ENCODE results near the gene SULF2.

The SULF2 gene

GRCh38 chr20:47773371-47773786 lies 11.9 kb downstream of the SULF2 start:
- no peak for DNase-seq (ENCODE audit: extremely low spot score)
- TF ChIP-seq CTCF (IDR thresholded peaks at IDR 0.05; ENCODE audit: control extremely low read depth, extremely low read depth, low read depth, missing control alignments): no peak
- CTCF ChIA-PET: interaction anchor here (1.4 to 2.8 kb wide), 3 partner anchors 10 to 847 kb away, joined by 4 to 10 read pairs (median 5); no protein-coding TSS in a partner anchor
- POLR2A ChIA-PET: no interaction called here

GRCh38 chr20:47770935-47771334 lies 14.3 kb downstream of the SULF2 start:
- DNase-seq (ENCODE audit: extremely low spot score): no peak
- TF ChIP-seq CTCF (IDR thresholded peaks at IDR 0.05; ENCODE audit: control extremely low read depth, extremely low read depth, low read depth, missing control alignments): no peak
- ChIA-PET CTCF (interaction anchor here (1.4 kb wide), 1 partner anchor 12 kb away, joined by 3 read pairs; no protein-coding TSS in a partner anchor), POLR2A (no interaction called here)

GRCh38 chr20:47768016-47768824 lies 17.1 kb downstream of the SULF2 start:
- POLR2A ChIA-PET: no interaction called here
- CTCF ChIA-PET: interaction anchor here (1.0 to 1.6 kb wide), 2 partner anchors 18 to 43 kb away, joined by 3 to 4 read pairs; no protein-coding TSS in a partner anchor
- no peak for TF ChIP-seq CTCF (IDR thresholded peaks at IDR 0.05; ENCODE audit: control extremely low read depth, extremely low read depth, low read depth, missing control alignments)
- DNase-seq (ENCODE audit: extremely low spot score): no peak

GRCh38 chr20:47765691-47766594 lies 19.3 kb downstream of the SULF2 start:
- TF ChIP-seq CTCF (IDR thresholded peaks at IDR 0.05; ENCODE audit: control extremely low read depth, extremely low read depth, low read depth, missing control alignments): no peak
- POLR2A ChIA-PET: no interaction called here
- CTCF ChIA-PET: interaction anchor here (0.8 to 1.7 kb wide), 3 partner anchors 52 to 855 kb away, joined by 3 to 5 read pairs (median 5); no protein-coding TSS in a partner anchor
- DNase-seq (ENCODE audit: extremely low spot score): no peak

- no peak for TF ChIP-seq CTCF (IDR thresholded peaks at IDR 0.05; ENCODE audit: control extremely low read depth, extremely low read depth, low read depth, missing control alignments)
- no peak for DNase-seq (ENCODE audit: extremely low spot score)
- ChIA-PET CTCF (no interaction called here), POLR2A (no interaction called here)
These were observed 20.0 kb downstream of the SULF2 start for GRCh38 chr20:47765271-47765670.

- TF ChIP-seq CTCF (IDR thresholded peaks at IDR 0.05; ENCODE audit: control extremely low read depth, extremely low read depth, low read depth, missing control alignments): no peak
- ChIA-PET CTCF (no interaction called here), POLR2A (no interaction called here)
- no peak for DNase-seq (ENCODE audit: extremely low spot score)
These were observed 21.0 kb downstream of the SULF2 start for GRCh38 chr20:47764154-47764733.

Measured in GM10248 (cell line).